GM19372 (cell line): Measurements from ENCODE around the gene OPRL1.

Experiments used
- ATAC-seq: cut with Tn5 transposase; IDR thresholded peaks from one replicate; pipeline ENCODE4 v1.9.1; 2021; ENCODE audit warnings: mild to moderate bottlenecking, low read depth, moderate library complexity; ENCODE audit not compliant: unreplicated experiment

OPRL1 gene

GRCh38 chr20:64041781-64042053 is 38.2 kb upstream of the OPRL1 start:
- ATAC-seq, result no peak

GRCh38 chr20:64042054-64042781 is 37.7 kb upstream of the OPRL1 start:
- ATAC-seq, result no peak

- no peak for ATAC-seq
Observed at GRCh38 chr20:64043768-64044167, 36.1 kb upstream of the OPRL1 start.

GRCh38 chr20:64044484-64045247 is 35.2 kb upstream of the OPRL1 start:
- no peak for ATAC-seq

GRCh38 chr20:64045346-64046011 is 34.4 kb upstream of the OPRL1 start:
- no peak for ATAC-seq

- no peak for ATAC-seq
Observed at GRCh38 chr20:64047046-64047389, 32.9 kb upstream of the OPRL1 start.

- no peak for ATAC-seq
Observed at GRCh38 chr20:64047968-64048401, 31.9 kb upstream of the OPRL1 start.

GRCh38 chr20:64048402-64049044 is 31.4 kb upstream of the OPRL1 start:
- ATAC-seq, result no peak

- no peak for ATAC-seq
Observed at GRCh38 chr20:64049060-64049877, 30.6 kb upstream of the OPRL1 start, which contains the start of gene SOX18. SOX18 (minus strand) TSS chr20:64049639; CDS start chr20:64049516, 123 bp downstream.

- ATAC-seq, result no peak
Observed at GRCh38 chr20:64049878-64050260, 30.0 kb upstream of the OPRL1 start.

GRCh38 chr20:64050261-64051032 is 29.4 kb upstream of the OPRL1 start:
- ATAC-seq, result no peak

GRCh38 chr20:64051033-64051452 is 28.8 kb upstream of the OPRL1 start:
- ATAC-seq, result no peak

GRCh38 chr20:64051561-64052325 is 28.1 kb upstream of the OPRL1 start:
- ATAC-seq, result no peak

GRCh38 chr20:64052326-64052722 is 27.6 kb upstream of the OPRL1 start:
- no peak for ATAC-seq

GRCh38 chr20:64052987-64053840 is 26.7 kb upstream of the OPRL1 start:
- no peak for ATAC-seq

- ATAC-seq, result no peak
Observed at GRCh38 chr20:64053841-64054661, 25.8 kb upstream of the OPRL1 start.

- no peak for ATAC-seq
Observed at GRCh38 chr20:64055396-64055892, 24.4 kb upstream of the OPRL1 start.
